Measurements from ENCODE around the gene COP1.

DNA sequence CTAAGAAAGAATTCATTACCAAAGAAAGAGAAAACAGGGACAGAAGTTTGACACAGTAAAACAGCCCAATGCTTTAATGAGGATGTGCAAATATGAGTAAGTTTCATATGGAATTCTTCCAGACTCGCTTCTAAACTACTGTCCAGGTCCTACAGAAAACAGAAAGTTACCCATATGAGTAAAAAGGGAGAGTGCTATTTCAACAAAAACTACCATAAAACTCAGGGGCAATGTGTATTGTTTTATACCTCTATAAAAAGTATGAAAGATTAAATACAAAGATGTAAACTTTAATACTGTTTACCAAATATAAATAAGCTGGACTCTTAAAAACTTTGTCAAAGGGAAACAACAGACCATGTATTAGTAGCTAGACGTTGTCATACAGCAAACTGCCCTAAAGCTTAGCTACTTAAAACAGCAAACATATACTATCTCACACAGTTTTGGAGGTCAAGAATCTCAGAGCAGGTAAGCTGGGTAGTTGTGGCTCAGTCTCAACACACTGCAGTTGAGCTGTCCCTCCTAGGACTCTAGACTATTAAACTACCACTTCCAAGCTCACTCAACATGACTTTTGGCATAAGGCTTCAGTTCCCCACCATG, 174.9 kb downstream of the COP1 start:
- TF ChIP-seq, protein P1, sequence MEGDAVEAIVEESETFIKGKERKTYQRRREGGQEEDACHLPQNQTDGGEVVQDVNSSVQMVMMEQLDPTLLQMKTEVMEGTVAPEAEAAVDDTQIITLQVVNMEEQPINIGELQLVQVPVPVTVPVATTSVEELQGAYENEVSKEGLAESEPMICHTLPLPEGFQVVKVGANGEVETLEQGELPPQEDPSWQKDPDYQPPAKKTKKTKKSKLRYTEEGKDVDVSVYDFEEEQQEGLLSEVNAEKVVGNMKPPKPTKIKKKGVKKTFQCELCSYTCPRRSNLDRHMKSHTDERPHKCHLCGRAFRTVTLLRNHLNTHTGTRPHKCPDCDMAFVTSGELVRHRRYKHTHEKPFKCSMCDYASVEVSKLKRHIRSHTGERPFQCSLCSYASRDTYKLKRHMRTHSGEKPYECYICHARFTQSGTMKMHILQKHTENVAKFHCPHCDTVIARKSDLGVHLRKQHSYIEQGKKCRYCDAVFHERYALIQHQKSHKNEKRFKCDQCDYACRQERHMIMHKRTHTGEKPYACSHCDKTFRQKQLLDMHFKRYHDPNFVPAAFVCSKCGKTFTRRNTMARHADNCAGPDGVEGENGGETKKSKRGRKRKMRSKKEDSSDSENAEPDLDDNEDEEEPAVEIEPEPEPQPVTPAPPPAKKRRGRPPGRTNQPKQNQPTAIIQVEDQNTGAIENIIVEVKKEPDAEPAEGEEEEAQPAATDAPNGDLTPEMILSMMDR (IDR thresholded peaks at IDR 0.05): no peak
- no peak for TF ChIP-seq POLR2A (IDR thresholded peaks at IDR 0.05)
